Globus pallidus (tissue), 1 donor: ENCODE data around the gene H2AZ2.
"Not testable (repeated sequence)": the region's sequence is repeated elsewhere in the genome, so short reads cannot be mapped to it uniquely, and the experiment has no call there.

Experiments used
- DNase-seq: peaks from one replicate; pipeline ENCODE4 v3.0.0-alpha.2; 2015; ENCODE audit warnings: low spot score

Gene H2AZ2

GRCh38 chr7:44814919-44815318 is 33.0 kb downstream of the H2AZ2 start:
- no peak for DNase-seq

- no peak for DNase-seq
These were observed 36.3 kb downstream of the H2AZ2 start for GRCh38 chr7:44811571-44811970.

- no peak for DNase-seq
These were observed 36.8 kb downstream of the H2AZ2 start for GRCh38 chr7:44811093-44811492.

GRCh38 chr7:44808914-44809393 is 38.9 kb downstream of the H2AZ2 start:
- no peak for DNase-seq

GRCh38 chr7:44805950-44806349 is 41.9 kb downstream of the H2AZ2 start:
- no peak for DNase-seq

GRCh38 chr7:44803828-44804519 is 43.9 kb downstream of the H2AZ2 start:
- not testable (repeated sequence) for DNase-seq

- DNase-seq, result no peak
These were observed 45.4 kb downstream of the H2AZ2 start for GRCh38 chr7:44802418-44803025.

GRCh38 chr7:44801890-44802289 is 46.0 kb downstream of the H2AZ2 start:
- DNase-seq, result no peak

- no peak for DNase-seq
These were observed 47.9 kb downstream of the H2AZ2 start for GRCh38 chr7:44799939-44800338.

GRCh38 chr7:44798649-44799305 is 49.1 kb downstream of the H2AZ2 start:
- no peak for DNase-seq

GRCh38 chr7:44797329-44798258 is 50.3 kb downstream of the H2AZ2 start:
- peak; percentile 92 for DNase-seq

GRCh38 chr7:44796504-44797328 is 51.2 kb downstream of the H2AZ2 start, which contains the start of gene PPIA:
Gene PPIA, plus strand, starts transcription at chr7:44796681. Its CDS starts 44 bp downstream, at chr7:44796725.
- DNase-seq, result peak; percentile 95

GRCh38 chr7:44796034-44796503 is 51.8 kb downstream of the H2AZ2 start:
- DNase-seq, result peak; percentile 38

GRCh38 chr7:44794331-44794730 is 53.6 kb downstream of the H2AZ2 start:
- no peak for DNase-seq

GRCh38 chr7:44793919-44794318 is 54.0 kb downstream of the H2AZ2 start:
- no peak for DNase-seq

GRCh38 chr7:44791278-44792219 is 56.3 kb downstream of the H2AZ2 start:
- no peak for DNase-seq

- no peak for DNase-seq
These were observed 57.9 kb downstream of the H2AZ2 start for GRCh38 chr7:44789990-44790389.

GRCh38 chr7:44787762-44788161 is 60.1 kb downstream of the H2AZ2 start:
- no peak for DNase-seq

- no peak for DNase-seq
These were observed 60.8 kb downstream of the H2AZ2 start for GRCh38 chr7:44787041-44787440.

- DNase-seq, result not testable (repeated sequence)
These were observed 62.7 kb downstream of the H2AZ2 start for GRCh38 chr7:44785218-44785617.
